ENCODE results near the gene GZF1.

The GZF1 gene
- long read RNA-seq, full-length matches to known transcripts = 34 of 69 reads
- long read RNA-seq, partial matches to known transcripts = 2 of 69 reads
- long read RNA-seq, other reads (novel, unspliced or antisense) = 33 of 69 reads

DNA sequence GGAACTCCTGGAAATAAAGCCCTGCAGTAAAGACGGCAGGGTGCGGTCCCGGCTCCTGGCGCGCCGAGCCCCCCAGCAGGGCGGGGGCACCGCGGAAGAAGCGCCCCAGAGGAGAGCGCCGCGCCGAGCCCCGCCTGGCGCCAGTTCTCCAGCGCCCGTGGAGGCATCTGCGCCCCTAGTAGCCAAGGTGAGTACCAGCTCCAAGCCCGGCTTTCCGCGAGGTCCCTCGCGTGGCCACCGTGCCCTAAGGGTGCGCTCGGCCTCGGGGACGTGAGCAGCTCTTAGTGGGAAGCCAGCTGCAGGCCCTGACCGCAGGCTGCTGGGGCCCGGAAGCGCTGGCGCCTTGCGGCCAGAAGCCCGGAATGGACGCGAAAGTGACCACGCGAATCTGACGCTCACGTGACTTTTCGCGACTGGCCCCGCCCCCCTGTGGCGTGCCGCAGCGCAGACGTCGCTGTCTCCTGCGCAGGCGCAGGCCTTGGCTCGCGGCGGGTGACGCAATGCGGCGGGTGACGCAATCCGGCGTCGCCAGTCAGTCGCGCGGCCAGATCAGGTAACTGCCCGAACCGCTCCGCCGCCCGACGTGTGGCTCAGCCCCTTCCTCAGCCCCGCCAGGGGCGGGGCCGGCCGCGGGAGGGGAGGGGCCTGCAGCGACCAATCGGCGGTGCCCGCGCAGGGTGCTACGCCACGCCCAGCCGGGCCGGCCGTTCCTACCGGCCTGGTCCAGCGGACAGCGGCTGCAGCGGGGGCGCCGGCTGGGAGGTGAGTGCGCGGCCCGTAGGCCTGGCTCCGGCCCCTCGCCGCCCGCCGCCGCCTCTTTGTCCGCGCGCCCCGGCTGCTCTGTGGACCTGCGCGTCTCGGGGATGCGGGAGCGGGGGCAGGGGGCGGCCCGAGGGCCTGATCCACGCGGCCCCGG is at the start of gene GZF1:
Gene GZF1 (plus strand): TSS at position 707 of the 916 bp plus-strand sequence. CDS start 2,202 bp downstream, outside the sequence.
- Histone ChIP-seq H3K4me3 (replicated peaks; ENCODE audit: insufficient read depth, low read length) (peak within 1 kb of the TSS; percentile 88), H3K27ac (replicated peaks) (peak within 1 kb of the TSS; percentile 96), H3K27me3 (ENCODE audit: insufficient read depth, poor library complexity, severe bottlenecking) (no peaks in the 10 kb centered on the region)
- peak; percentile 97 to 99 for DNase-seq (ENCODE audit: low read depth in 1 of 2, low spot score in 1 of 2)
- TF ChIP-seq GABPA (IDR thresholded peaks at IDR 0.05; ENCODE audit: low read depth) (0 out of 2 replicates have a peak, but pooled peaks have one; percentile 20), SPI1 (IDR thresholded peaks at IDR 0.05; ENCODE audit: borderline replicate concordance, low read depth) (peak; percentile 24; the same call in 1 of the 2 replicates), POLR2AphosphoS5 (IDR thresholded peaks at IDR 0.05; ENCODE audit: low read depth) (peak; percentile 89), CTCF (IDR thresholded peaks at IDR 0.05; ENCODE audit: insufficient read depth, low read length) (no peak), REST (IDR thresholded peaks at IDR 0.05; ENCODE audit: insufficient replicate concordance, low read depth) (peak; percentile 59)

- Histone ChIP-seq H3K4me3 (replicated peaks; ENCODE audit: insufficient read depth, low read length) (no peak overlapping the region), H3K27me3 (ENCODE audit: insufficient read depth, poor library complexity, severe bottlenecking) (no peaks in the 10 kb centered on the region), H3K27ac (replicated peaks) (no peak overlapping the region)
- DNase-seq (ENCODE audit: low read depth in 1 of 2, low spot score in 1 of 2) = no peak
- TF ChIP-seq REST (IDR thresholded peaks at IDR 0.05; ENCODE audit: insufficient replicate concordance, low read depth) (no peak), SPI1 (IDR thresholded peaks at IDR 0.05; ENCODE audit: borderline replicate concordance, low read depth) (no peak), GABPA (IDR thresholded peaks at IDR 0.05; ENCODE audit: low read depth) (no peak), CTCF (IDR thresholded peaks at IDR 0.05; ENCODE audit: insufficient read depth, low read length) (no peak), POLR2AphosphoS5 (IDR thresholded peaks at IDR 0.05; ENCODE audit: low read depth) (no peak)
Observed at GRCh38 chr20:23313271-23313670, 48.7 kb upstream of the GZF1 start.

DNA sequence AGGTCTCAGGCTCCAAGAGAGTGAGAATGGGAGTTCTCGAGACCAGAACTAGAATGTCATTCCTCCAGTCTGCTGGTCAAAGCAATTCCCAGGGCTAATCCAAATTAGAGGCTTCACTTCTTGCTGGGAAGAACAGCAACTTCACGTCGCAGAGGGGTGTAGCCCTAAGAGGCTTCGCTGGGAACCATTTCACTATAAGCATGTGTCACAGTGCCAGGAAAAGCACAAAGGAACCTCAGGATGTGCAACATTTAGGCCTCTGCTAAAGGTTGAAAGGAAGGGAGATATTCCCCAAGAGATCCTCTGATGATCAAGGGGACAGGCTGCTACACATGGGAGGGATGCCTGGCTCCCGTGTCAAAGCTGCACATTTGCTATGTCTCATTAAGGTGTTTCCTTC is 47.3 kb upstream of the GZF1 start:
- no peaks in the 10 kb centered on the region for H3K27me3 ChIP-seq (ENCODE audit: insufficient read depth, poor library complexity, severe bottlenecking)
- DNase-seq (ENCODE audit: low read depth in 1 of 2, low spot score in 1 of 2) = no peak
- no peak overlapping the region for H3K27ac ChIP-seq (replicated peaks)
- TF ChIP-seq REST (IDR thresholded peaks at IDR 0.05; ENCODE audit: insufficient replicate concordance, low read depth) (no peak), SPI1 (IDR thresholded peaks at IDR 0.05; ENCODE audit: borderline replicate concordance, low read depth) (no peak), GABPA (IDR thresholded peaks at IDR 0.05; ENCODE audit: low read depth) (no peak), POLR2AphosphoS5 (IDR thresholded peaks at IDR 0.05; ENCODE audit: low read depth) (no peak), CTCF (IDR thresholded peaks at IDR 0.05; ENCODE audit: insufficient read depth, low read length) (no peak)
- no peak overlapping the region for H3K4me3 ChIP-seq (replicated peaks; ENCODE audit: insufficient read depth, low read length)
